Neural progenitor cell (in vitro differentiated cells): ENCODE measurements around the gene UHRF1. TPM values are rescaled to one million over a fixed set of nuclear protein-coding genes. Genes with fewer than 3 reads are reported as not detected.

Experiments used
- DNase-seq: peaks from one replicate; pipeline ENCODE4 v3.0.0-alpha.2; 2016; ENCODE audit warnings: low spot score
- H2AFZ ChIP-seq: fragments of 200-600 bp; sonication (generic); replicated peaks from 2 replicates; pipeline ENCODE4 v1.6.1; 2016; ENCODE audit warnings: antibody characterized with exemption
- H3F3A ChIP-seq: fragments of 200-600 bp; sonication (generic); 2 replicates; pipeline ENCODE4 v1.6.1; 2016; ENCODE audit warnings: antibody characterized with exemption, low read depth
- H3K27ac ChIP-seq: fragments of 200-600 bp; sonication (generic); 2 replicates; pipeline ENCODE4 v1.5.1; 2016; ENCODE audit warnings: mild to moderate bottlenecking
- H3K27me3 ChIP-seq: fragments of 200-600 bp; sonication (generic); 2 replicates; pipeline ENCODE4 v1.6.1; 2016; ENCODE audit warnings: mild to moderate bottlenecking, moderate library complexity
- H3K36me3 ChIP-seq: fragments of 200-600 bp; sonication (generic); 2 replicates; pipeline ENCODE4 v1.5.1; 2016
- H3K4me1 ChIP-seq: fragments of 200-600 bp; sonication (generic); 2 replicates; pipeline ENCODE4 v1.6.1; 2016; ENCODE audit warnings: mixed run types
- H3K4me2 ChIP-seq: fragments of 200-600 bp; sonication (generic); 2 replicates; pipeline ENCODE4 v1.6.1; 2016
- H3K4me3 ChIP-seq: fragments of 200-600 bp; sonication (generic); 2 replicates; pipeline ENCODE4 v1.5.1; 2016
- H3K79me2 ChIP-seq: fragments of 200-600 bp; sonication (generic); 2 replicates; pipeline ENCODE4 v1.6.1; 2016; ENCODE audit warnings: low read depth
- H3K9ac ChIP-seq: fragments of 200-600 bp; sonication (generic); 2 replicates; pipeline ENCODE4 v1.6.1; 2016
- H3K9me3 ChIP-seq: fragments of 200-600 bp; sonication (generic); 2 replicates; pipeline ENCODE4 v1.5.1; 2016; ENCODE audit warnings: low read depth
- H4K20me1 ChIP-seq: fragments of 200-600 bp; sonication (generic); 2 replicates; pipeline ENCODE4 v1.6.1; 2016; ENCODE audit warnings: low read depth
- H3K27ac Mint-ChIP-seq: 3 replicates; pipeline ENCODE4 v1.8.0; 2021; ENCODE audit warnings: mixed read lengths
- H3K27me3 Mint-ChIP-seq: 2 replicates; pipeline ENCODE4 v1.8.0; 2022; ENCODE audit warnings: low read depth, mild to moderate bottlenecking, inconsistent platforms, moderate library complexity, mixed read lengths; ENCODE audit not compliant: insufficient read depth
- H3K36me3 Mint-ChIP-seq: 3 replicates; pipeline ENCODE4 v1.8.0; 2021; ENCODE audit warnings: mixed read lengths
- H3K4me1 Mint-ChIP-seq: 3 replicates; pipeline ENCODE4 v1.8.0; 2021; ENCODE audit warnings: mixed read lengths
- H3K4me3 Mint-ChIP-seq: 3 replicates; pipeline ENCODE4 v1.8.0; 2021; ENCODE audit warnings: mild to moderate bottlenecking, moderate library complexity, mixed read lengths
- H3K9me3 Mint-ChIP-seq: 3 replicates; pipeline ENCODE4 v1.8.0; 2020; ENCODE audit warnings: mixed read lengths
- CTCF ChIP-seq: fragments of 200-600 bp; sonication (generic); IDR thresholded peaks from 2 replicates; pipeline ENCODE4 v1.5.1; 2017; ENCODE audit warnings: antibody characterized with exemption, mild to moderate bottlenecking
- EZH2 ChIP-seq: fragments of 200-600 bp; sonication (generic); IDR thresholded peaks from 2 replicates; pipeline ENCODE4 v1.6.1; 2017; ENCODE audit warnings: antibody characterized with exemption, mild to moderate bottlenecking, moderate library complexity
- EZH2phosphoT487 ChIP-seq: fragments of 200-600 bp; sonication (generic); IDR thresholded peaks from 2 replicates; pipeline ENCODE4 v1.6.1; 2017; ENCODE audit warnings: antibody characterized with exemption
- total RNA-seq: library from RNA; depleted of rRNA; stranded (reverse); fragments of >200 nt; gene quantifications from 2 replicates; pipeline ENCODE4 v1.2.3, GENCODE V29; 2015; ENCODE audit warnings: low replicate concordance

The UHRF1 gene
- total RNA-seq, 1 donor from 2014 or later: 34.1 TPM

GRCh38 chr19:4929186-4929585 lies 19.9 kb downstream of the UHRF1 start:
- peaks cover 52% of the 10 kb centered on the region for H4K20me1 ChIP-seq
- peaks cover 47% of the 10 kb centered on the region for H3K79me2 ChIP-seq
- H3K27me3 Mint-ChIP-seq: no peaks in the 10 kb centered on the region
- no peaks in the 10 kb centered on the region for H3K4me1 ChIP-seq
- peaks cover 2% of the 10 kb centered on the region for H3K4me1 Mint-ChIP-seq
- no peak overlapping the region for H3K9ac ChIP-seq
- no peak overlapping the region for H3K4me3 Mint-ChIP-seq
- H3K9me3 ChIP-seq: no peaks in the 10 kb centered on the region
- DNase-seq: no peak
- H3K4me3 ChIP-seq: no peak overlapping the region
- no peaks in the 10 kb centered on the region for H3K27me3 ChIP-seq
- H2AFZ ChIP-seq: no peak overlapping the region
- no peaks in the 10 kb centered on the region for H3K36me3 ChIP-seq
- H3F3A ChIP-seq: no peaks in the 10 kb centered on the region
- H3K36me3 Mint-ChIP-seq: peaks cover 18% of the 10 kb centered on the region
- H3K4me2 ChIP-seq: no peak overlapping the region
- no peak overlapping the region for H3K27ac Mint-ChIP-seq
- H3K9me3 Mint-ChIP-seq: no peaks in the 10 kb centered on the region
- no peak overlapping the region for H3K27ac ChIP-seq
- no peak for TF ChIP-seq EZH2phosphoT487
- no peak for TF ChIP-seq EZH2
- TF ChIP-seq CTCF: no peak

- no peak overlapping the region for H2AFZ ChIP-seq
- Mint-ChIP-seq H3K4me1 (peaks cover 2% of the 10 kb centered on the region), H3K27me3 (no peaks in the 10 kb centered on the region), H3K27ac (no peak overlapping the region), H3K9me3 (no peaks in the 10 kb centered on the region), H3K36me3 (peaks cover 23% of the 10 kb centered on the region), H3K4me3 (no peak overlapping the region)
- peaks cover 52% of the 10 kb centered on the region for H4K20me1 ChIP-seq
- no peaks in the 10 kb centered on the region for H3K36me3 ChIP-seq
- H3F3A ChIP-seq: no peaks in the 10 kb centered on the region
- H3K4me3 ChIP-seq: no peak overlapping the region
- H3K9me3 ChIP-seq: no peaks in the 10 kb centered on the region
- no peak overlapping the region for H3K27ac ChIP-seq
- H3K4me2 ChIP-seq: no peak overlapping the region
- no peak overlapping the region for H3K9ac ChIP-seq
- no peaks in the 10 kb centered on the region for H3K27me3 ChIP-seq
- DNase-seq: no peak
- no peak for TF ChIP-seq EZH2
- no peak for TF ChIP-seq EZH2phosphoT487
- no peak for TF ChIP-seq CTCF
- H3K79me2 ChIP-seq: peaks cover 38% of the 10 kb centered on the region
- H3K4me1 ChIP-seq: no peaks in the 10 kb centered on the region
These were observed 21.4 kb downstream of the UHRF1 start for GRCh38 chr19:4930664-4931063.

- Histone ChIP-seq H3K27ac (no peak overlapping the region), H3K4me3 (no peak overlapping the region), H3K9ac (no peak overlapping the region), H4K20me1 (peaks cover 46% of the 10 kb centered on the region), H3K36me3 (no peaks in the 10 kb centered on the region), H3F3A (no peaks in the 10 kb centered on the region), H3K27me3 (no peaks in the 10 kb centered on the region), H2AFZ (no peak overlapping the region), H3K4me2 (no peak overlapping the region), H3K4me1 (no peaks in the 10 kb centered on the region), H3K9me3 (no peaks in the 10 kb centered on the region), H3K79me2 (peaks cover 28% of the 10 kb centered on the region)
- Mint-ChIP-seq H3K4me3 (no peak overlapping the region), H3K36me3 (peaks cover 32% of the 10 kb centered on the region), H3K4me1 (no peaks in the 10 kb centered on the region), H3K9me3 (no peaks in the 10 kb centered on the region), H3K27me3 (no peaks in the 10 kb centered on the region), H3K27ac (no peak overlapping the region)
- DNase-seq: no peak
- TF ChIP-seq EZH2 (no peak), EZH2phosphoT487 (no peak), CTCF (no peak)
These were observed 23.4 kb downstream of the UHRF1 start for GRCh38 chr19:4932711-4933110.

GRCh38 chr19:4933528-4933927 lies 24.2 kb downstream of the UHRF1 start:
- Mint-ChIP-seq H3K27ac (no peak overlapping the region), H3K9me3 (no peaks in the 10 kb centered on the region), H3K36me3 (peaks cover 37% of the 10 kb centered on the region), H3K4me1 (no peaks in the 10 kb centered on the region), H3K4me3 (no peak overlapping the region), H3K27me3 (no peaks in the 10 kb centered on the region)
- TF ChIP-seq CTCF (no peak), EZH2 (no peak), EZH2phosphoT487 (no peak)
- no peak for DNase-seq
- Histone ChIP-seq H4K20me1 (peaks cover 46% of the 10 kb centered on the region), H3K4me1 (no peaks in the 10 kb centered on the region), H3K9ac (no peak overlapping the region), H2AFZ (no peak overlapping the region), H3F3A (no peaks in the 10 kb centered on the region), H3K9me3 (no peaks in the 10 kb centered on the region), H3K4me3 (no peak overlapping the region), H3K27ac (no peak overlapping the region), H3K27me3 (no peaks in the 10 kb centered on the region), H3K4me2 (no peak overlapping the region), H3K79me2 (peaks cover 28% of the 10 kb centered on the region), H3K36me3 (no peaks in the 10 kb centered on the region)
